Ureter (tissue), 1 donor: ENCODE measurements around the gene FERMT1. TPM values are rescaled to one million over a fixed set of nuclear protein-coding genes. Genes with fewer than 3 reads are reported as not detected.

Experiments
- DNase-seq: peaks from one replicate; pipeline ENCODE4 v3.0.0-alpha.2; 2020; ENCODE audit warnings: low spot score
- total RNA-seq: library from RNA; stranded (reverse); gene quantifications from one replicate; pipeline ENCODE4 v1.2.4, GENCODE V29; 2023
- donor health status: DM: yes; HTN: yes; CAD: no.

The FERMT1 gene, protein sequence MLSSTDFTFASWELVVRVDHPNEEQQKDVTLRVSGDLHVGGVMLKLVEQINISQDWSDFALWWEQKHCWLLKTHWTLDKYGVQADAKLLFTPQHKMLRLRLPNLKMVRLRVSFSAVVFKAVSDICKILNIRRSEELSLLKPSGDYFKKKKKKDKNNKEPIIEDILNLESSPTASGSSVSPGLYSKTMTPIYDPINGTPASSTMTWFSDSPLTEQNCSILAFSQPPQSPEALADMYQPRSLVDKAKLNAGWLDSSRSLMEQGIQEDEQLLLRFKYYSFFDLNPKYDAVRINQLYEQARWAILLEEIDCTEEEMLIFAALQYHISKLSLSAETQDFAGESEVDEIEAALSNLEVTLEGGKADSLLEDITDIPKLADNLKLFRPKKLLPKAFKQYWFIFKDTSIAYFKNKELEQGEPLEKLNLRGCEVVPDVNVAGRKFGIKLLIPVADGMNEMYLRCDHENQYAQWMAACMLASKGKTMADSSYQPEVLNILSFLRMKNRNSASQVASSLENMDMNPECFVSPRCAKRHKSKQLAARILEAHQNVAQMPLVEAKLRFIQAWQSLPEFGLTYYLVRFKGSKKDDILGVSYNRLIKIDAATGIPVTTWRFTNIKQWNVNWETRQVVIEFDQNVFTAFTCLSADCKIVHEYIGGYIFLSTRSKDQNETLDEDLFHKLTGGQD
- total RNA-seq, result 41.8 TPM

DNA sequence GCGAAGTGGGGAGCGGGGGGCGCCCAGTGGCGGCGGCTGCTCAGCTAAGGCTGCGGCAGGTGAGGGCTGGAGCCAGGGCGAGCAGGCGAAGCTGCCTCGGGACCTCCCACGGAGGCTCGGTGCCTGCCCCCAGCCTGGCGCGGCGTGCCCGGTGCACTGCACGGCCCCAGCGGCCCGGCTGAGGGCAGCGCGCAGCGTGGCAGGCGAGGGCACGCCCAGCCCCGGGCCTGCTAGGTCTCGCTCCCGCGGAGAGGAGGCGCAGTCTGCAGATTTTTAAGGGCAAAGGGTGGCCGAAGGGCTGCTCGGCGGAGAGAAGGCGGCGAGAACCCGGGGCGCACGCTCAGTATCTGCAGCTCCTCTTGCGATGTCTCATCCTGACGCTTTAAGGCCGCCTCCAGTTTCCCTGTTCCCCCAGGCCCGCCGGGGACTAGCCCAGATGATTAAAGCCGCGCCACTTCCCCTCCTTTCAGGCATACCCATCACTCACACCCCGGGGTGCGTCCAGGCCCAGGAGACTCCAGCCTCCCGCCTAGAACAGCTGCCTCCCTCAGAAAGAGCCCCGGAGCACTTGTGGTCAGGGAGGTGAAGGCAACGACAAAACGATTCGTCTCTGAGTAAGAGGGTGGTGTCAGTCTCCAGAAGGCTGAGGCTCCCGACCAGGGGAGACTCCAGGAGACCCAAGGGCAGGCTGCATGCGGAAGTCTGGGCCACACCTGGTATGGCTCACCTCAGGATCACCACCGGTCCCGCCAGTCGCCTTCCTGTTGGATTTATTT is at the start of gene FERMT1:
Gene FERMT1 (minus strand): TSS at position 158 of the 776 bp plus-strand sequence. CDS start 3,476 bp downstream, outside the sequence.
- peak; percentile 70 for DNase-seq

DNA sequence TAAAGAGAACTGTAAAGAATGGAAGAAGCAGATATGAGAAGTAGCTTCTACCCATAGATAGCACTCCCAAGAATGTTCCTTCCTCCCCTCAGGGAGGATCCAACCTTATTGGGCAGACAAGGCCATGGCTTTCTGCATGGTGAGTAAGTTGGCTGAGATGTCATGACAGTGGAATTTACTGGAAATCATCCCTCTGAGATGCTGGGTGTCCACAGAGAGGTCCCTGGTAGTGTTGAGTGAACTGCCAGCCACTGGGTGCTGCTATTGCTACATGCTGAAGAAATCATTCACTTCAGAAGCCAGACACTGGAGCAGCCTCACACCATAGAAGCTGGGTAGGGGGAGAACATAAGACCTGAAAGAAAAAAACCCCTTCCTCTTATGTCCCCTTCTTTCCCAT is 46.4 kb upstream of the FERMT1 start:
- no peak for DNase-seq

DNA sequence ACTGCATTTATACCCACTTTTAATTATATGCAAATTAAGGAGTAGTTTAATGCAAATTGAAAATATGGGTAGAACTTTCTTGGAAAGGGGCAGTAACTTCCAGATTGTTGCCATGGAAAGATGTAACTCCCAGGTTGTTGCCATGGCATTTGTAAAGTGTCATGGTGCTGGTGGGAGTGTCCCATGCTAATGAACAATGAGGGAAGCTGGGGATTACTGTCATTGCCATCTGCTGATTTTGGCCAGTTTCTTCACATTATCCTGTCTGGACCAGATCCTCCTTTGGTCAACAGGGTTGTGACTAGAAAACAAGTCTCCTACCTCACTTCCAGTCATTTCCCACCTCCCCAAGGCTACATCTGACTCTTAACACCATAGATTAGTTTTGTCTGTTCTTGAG is 45.4 kb upstream of the FERMT1 start:
- DNase-seq, result no peak

DNA sequence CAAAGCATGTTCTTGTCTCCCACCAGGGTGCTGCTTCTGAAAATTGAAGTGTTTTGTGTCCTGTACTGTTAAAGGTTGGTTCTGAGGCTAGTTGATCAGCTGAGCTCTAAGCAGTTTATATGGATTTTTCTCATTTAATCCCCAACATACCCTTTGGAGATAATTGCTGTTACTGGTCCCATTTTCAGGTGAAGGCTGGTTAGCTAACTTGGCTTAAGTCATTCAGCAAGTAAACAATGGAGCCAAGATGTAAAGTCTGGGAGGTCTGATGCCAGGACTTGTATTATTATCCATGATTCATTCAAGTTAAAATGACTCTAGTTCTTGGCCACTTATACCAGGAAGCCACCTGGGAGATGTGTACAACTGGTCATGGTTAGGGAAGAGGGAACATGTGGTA is 42.5 kb upstream of the FERMT1 start:
- no peak for DNase-seq

DNA sequence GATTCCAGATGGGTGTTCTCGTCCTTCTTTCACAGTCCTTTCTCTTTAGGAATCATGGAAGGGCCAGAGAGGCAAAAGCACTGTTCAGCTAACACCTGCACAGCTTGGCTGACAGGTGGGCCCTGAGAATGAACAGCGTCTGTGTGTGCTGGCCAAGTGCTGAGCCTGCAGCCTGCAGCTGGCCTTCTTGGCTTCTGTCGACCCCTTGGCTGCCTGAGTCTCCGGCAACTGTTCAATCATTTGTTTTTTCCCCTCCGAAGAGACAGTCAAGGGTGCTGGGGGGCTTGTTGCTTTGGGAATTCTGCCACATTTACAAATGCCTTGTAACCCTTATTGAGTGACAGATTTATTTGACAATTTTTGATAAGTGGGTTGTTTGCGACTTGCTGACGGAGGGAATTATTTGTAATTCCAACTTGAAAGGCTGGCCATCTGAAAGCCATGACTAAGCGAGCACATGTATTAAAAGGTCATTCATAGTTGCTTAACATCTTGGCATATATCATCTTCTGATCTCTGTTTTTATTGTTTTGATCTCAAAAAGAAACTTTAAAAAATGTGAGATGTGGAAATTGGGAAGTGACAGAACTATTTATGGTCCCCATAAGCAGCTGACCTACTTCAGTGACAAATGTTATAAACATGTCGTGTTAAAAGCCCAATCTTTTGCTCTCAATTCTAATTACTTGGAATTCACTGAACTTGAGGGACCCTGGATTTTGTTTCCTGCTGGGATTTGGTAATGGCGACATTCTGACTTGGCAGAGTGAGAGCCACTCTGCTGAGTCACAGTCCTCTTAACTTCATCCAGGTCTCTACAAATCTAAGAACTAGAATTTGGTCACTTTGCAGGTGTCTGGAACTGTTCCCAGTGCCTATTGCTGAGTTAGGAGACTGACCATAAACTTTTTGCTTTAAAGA is 41.9 kb upstream of the FERMT1 start:
- no peak for DNase-seq

DNA sequence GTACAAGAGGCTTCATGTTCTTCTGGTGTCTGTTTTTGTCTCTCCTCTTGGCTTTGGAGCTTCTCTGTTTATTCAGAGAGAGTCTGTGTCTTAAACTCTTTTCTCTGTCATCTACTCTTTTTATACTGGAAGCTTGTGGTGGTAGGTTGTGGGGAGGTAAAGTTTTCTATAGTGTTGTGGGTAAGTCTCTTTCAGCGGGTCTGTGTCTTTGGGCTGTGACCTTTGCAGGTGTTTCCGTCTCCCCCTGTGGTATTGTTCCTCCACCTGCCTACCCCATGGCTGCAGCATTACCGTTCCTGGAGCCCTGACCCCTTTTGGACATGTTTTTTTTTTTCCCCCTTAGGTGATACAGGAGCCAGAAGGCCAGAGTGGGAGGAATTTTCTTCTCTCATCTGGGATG is 37.9 kb upstream of the FERMT1 start:
- DNase-seq, result no peak

DNA sequence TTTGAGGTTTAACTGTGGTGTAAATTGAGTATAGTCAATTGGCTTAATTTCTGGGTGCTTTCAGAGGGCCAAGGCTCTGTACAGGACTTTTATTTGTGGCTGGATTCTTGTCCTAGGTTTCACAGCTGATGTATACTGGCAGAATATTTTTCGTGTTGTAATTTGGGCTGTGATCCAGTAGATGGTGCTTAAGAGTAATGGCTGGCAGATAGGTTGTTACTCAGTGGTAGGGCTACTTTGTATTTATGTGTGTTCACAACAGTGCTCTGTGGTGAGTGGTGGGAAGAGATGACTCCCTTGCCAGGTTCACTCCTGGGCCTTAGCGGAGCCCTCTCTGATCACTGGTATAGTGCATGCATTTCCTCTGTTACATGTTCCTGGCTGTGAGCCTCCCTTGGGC is 34.5 kb upstream of the FERMT1 start:
- DNase-seq, result no peak

DNA sequence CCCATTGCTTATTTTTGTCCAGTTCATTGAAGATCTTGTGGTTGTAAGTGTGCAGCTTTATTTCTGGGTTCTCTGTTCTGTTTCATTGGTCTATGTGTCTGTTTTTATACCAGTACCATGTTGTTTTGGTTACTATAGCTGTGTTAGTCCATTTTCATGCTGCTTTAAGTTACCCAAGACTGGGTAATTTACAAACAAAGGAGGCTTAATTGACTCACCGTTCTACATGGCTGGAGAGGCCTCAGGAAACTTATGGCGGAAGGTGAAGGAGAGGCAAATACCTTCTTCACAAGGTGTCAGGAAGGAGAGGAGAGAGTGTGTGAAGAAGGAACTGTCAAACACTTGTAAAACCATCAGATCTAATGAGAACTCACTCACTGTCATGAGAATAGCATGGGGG is 29.9 kb upstream of the FERMT1 start:
- DNase-seq, result no peak

DNA sequence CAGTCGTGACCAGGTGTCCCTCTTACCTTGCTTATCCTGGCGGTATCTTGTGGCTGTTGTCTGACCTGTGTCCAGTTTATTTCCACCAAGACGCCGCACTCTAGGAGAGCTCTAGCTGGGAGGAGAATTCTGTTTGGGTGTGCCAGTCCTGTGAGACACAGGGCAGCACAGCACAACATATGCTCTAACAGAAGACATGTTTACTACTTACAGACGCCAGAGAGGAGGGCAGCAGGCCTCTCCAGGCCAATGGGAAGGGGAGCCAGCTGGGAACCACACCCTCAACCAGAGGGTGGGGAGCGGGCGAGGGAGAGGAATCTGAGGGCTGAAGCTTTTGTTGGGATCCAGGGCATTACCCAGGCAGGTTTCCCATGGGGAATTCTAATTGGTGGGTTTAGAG is 25.2 kb upstream of the FERMT1 start:
- no peak for DNase-seq

DNA sequence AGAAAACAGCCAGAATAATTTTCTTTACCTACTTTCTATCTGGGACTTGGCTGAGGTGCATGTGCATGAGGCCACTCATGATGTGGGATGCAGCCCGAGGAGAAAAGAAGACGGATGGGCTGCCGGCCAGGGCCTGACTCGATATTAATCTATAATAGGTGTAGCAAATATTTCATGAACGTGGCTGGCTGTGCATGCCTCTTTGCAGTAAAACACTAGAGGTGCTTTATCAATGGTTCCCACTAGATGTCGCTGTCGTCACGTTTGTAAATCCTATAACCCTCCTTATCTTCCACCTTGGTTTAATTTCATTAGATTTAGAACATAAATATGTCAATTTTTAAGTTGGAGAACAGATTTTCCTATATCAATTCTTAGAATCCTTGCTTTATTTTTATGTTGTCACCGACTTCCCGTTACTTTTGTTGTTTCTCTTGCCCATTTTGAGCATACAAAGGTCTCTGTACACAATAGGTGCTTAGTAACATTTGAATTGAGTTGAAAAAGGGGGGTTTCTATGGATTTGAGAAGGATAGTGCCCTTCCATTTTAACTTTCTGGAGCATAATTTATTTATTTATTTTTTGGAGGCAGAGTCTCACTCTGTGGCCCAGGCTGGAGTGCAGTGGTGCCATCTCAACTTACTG is 19.6 kb upstream of the FERMT1 start:
- peak; percentile 67 for DNase-seq

DNA sequence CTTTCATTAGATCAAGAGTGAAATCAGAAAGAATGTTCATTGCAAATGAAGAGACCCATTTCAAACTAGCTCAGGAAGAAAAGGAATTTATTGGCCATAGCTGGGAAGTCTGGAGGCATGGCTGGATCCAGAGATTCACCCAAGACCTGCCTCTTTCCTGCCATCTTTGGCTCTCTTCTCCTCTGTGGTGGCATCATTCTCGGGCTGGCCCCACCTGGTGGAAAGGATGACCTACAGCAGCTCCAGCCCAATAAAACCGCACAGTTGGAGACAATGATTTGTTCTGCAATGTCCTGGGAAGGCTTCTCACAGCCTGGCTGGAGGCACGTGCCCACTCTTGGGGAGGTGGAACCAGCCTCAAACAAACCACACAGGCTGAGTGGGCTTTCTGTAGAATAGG is 18.1 kb upstream of the FERMT1 start:
- no peak for DNase-seq

DNA sequence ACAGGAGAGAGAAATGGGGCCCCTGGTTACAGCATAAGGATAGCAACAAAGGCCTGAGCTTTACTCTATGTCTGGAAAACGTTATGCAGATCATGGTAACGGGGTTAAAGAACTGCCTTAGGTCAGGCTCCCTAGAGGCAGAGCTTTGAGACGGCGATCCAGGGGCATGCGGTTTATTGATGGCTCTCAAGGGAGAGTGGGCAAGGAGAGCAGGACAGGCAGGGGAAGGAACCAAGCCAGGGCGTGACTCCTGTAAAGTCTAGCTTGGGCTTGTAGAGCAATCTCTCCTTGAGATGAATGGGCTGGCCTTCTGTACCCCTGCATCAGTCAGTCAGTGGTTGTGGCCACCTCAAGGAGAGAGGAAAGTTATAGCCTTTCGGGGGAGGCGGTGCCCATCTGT is 12.5 kb upstream of the FERMT1 start:
- no peak for DNase-seq

DNA sequence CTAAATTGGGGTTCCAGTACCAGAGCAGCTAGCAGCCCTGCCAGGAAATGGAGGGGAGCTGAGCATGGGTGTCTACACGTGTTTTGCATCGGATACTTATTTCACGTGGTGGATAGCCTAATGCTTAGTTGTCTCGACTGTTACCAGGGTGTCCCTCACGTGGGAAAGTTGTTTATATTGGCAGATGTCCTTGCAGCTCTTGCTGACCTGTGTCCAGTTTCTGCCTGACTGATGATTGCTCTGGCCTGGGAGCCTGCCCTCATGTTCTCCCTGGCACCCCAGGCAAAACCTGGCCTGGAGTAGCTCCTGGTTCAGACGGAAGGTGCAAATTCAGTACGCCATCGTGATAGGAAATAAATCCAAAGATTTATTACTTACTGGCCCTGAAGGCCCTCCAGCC is 11.8 kb upstream of the FERMT1 start:
- no peak for DNase-seq

DNA sequence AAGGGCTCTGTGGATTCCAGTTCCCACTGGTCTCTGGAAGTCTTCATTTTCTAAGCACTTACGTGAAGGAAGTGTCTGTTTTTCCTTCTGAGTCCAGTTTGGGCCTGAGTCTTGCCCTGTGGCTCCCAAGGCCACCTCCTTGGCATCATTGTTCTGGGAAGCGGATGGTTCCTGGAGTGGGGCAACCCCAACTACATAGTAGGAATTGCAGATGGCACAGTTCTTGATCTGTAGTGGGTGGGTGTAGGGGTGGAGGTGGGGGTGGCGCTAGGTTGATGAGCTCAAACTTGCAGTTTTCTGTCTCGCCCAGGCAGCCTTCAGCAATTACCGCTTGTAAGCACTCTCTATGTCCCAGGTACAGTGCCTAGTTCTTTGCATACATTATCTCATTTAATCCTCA is 7.2 kb upstream of the FERMT1 start:
- no peak for DNase-seq

DNA sequence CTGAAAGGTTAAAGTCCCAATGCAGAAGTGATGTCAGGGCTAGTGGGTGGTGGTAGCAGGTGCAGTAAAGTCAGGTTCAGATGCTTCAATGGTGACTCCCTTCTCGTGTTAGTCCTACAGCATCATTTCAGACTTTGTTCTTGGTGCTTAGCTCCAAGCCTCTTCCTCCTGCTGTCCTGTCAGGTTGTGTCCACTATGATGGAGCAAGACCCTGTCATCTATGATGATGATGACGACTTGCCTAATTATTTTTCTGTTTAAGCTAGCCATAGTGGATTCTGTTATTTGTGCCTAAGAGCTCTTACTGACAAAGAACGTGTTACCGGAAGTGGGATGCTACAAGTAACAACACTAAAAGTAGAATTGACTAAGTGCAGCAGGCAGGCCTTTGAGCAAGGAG is 5.0 kb upstream of the FERMT1 start:
- DNase-seq, result no peak

DNA sequence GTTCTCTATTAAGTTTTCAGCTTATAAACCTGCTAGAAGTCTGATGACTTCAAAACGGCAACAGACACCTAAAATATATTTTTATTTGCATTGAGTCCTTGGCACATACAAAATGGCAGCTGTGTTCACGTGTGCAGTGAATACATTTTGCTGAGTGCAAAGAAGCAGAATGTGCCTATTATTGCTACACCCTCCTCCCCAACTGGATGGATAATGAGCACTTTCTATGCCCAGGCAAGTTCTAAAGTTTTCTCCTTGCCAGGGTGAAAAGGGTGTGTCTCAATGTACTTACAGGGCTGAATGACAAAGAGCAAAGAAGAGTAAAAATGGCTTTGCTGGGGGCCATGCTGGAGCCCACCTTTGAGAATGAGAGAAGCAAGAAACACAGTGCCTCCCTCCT is 4.0 kb upstream of the FERMT1 start:
- no peak for DNase-seq

DNA sequence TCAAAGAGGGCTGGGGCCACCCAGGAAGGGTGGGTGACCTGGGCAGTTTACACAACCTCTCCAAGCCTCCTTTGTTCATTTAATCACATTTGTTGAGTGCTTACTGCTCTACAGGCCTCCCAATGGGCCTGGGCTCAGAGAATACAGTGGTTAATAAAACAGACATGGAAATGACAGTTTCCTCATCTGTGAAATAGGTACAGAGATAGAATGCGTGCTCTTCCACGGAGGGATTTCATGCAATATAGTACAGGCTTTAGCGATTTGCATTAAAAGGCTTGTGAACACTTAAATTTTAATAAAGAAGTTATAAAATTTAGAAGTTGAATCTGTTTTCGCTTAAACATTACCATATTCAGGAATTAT is 802 bp upstream of the FERMT1 start:
- DNase-seq, result no peak

DNA sequence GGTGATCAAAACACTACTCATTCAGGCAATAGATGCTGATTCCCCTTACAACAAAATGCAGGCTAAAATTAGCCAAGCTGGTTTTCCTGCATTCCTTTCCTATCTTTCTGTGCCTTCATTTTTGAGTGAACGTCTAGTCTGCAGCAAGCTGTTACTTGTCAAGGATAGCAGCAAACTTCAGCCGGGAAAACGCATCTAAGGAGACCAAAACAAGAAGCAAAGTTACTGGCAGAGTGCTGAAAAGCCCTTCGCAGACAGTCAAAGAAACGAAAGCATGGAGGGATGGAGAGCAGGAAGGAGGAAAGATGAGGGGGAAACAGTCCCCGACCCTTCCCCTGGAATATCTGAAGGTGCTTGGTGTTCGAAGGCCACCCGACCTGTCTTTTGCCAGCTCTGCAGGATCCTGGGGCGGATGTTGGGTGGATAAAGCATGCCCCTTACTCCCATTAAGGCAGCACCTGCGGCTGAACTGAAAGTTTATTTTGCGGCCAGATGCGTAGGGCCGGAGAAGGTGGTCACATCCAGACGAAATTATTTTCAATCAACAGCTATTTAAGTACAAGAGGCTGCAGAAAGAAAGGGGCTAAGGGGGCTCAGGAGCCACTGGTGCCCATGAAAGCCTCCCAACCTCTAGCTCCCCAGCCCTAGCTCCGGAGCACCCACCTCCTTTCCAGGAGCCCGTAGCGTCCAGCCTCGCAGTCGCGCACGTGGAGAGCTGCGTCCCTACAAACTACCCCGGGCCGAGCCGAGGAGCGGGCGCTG is 538 bp downstream of the FERMT1 start:
- DNase-seq, result peak; percentile 66

DNA sequence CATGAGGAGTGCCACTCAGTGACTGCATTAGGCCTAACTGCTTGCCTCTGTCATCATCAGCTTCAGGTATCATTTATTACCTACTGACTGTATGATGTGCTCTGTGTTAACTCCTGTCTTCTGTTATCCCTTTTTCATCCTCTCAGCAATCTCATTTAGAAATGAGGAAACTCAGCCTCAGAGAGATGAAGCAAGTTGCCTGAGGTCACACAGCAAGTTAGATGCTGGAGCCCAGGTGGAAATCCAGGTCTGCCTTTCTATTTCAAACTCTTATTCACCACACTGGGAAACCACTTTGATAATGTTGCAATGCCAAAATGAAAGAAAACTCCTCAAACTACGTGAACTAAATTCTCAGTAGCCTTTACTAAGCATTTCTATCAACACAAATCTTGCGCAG is 1.3 kb downstream of the FERMT1 start:
- DNase-seq, result no peak

DNA sequence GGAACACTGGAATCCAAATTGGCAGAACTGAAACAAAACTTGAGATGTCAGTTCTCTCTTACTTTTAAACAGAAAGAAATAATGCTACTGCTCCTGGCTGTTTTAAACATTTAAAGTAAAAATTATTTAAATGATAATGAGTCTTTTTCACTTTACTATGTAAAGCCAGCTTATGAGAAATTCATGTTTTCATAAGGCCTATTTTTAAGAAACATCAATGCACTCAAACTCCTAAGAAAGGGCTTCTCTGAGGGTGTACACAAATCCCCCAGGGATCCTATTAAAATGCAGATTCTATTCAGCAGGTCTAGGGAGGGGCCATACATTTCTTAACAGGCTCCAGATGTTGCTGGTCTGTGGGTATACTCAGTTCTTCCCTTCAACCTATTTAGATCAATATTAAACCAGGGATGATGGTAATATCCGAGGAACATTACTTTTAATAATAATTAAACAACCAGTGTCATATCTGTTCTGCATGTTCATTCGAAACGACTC is 2.3 kb downstream of the FERMT1 start:
- no peak for DNase-seq
